Prostate gland (tissue), 2 donors: ENCODE results near the gene PDE8B. TPM values are rescaled to one million over a fixed set of nuclear protein-coding genes. Genes with fewer than 3 reads are reported as not detected.
A peak's percentile ranks its signal among the peaks of the same experiment; 100 is the strongest.

Source experiments
- DNase-seq: peaks from one replicate; pipeline ENCODE4 v3.0.0-alpha.2; 2019; ENCODE audit warnings: low spot score
- H3K27ac ChIP-seq, 2 donors: fragments of 200-600 bp; sonication (generic); 2 replicates each; pipeline ENCODE4 v1.5.1; 2017 to 2019
- H3K27me3 ChIP-seq: fragments of 200-600 bp; sonication (generic); replicated peaks from 2 replicates; pipeline ENCODE4 v1.5.1; 2019; ENCODE audit not compliant: insufficient read depth
- H3K36me3 ChIP-seq, 2 donors: fragments of 200-600 bp; sonication (generic); 1 replicate in 1 of 2; 2 replicates in 1 of 2; pipeline versions ENCODE4 v1.5.1 to v1.8.1; 2017 to 2019
- H3K4me1 ChIP-seq: fragments of 200-600 bp; sonication (generic); replicated peaks from 2 replicates; pipeline ENCODE4 v1.5.1; 2019
- H3K4me3 ChIP-seq, 2 donors: fragments of 200-600 bp; sonication (generic); 2 replicates each; pipeline ENCODE4 v1.5.1; 2017 to 2019
- H3K9me3 ChIP-seq: fragments of 200-600 bp; sonication (generic); 2 replicates; pipeline ENCODE4 v1.5.1; 2017
- POLR2A ChIP-seq: fragments of 450-650 bp; IDR thresholded peaks from one replicate; pipeline ENCODE4 v1.6.1; 2016; ENCODE audit warnings: antibody characterized with exemption, mild to moderate bottlenecking
- POLR2AphosphoS5 ChIP-seq: sonication (generic); formaldehyde crosslinking; IDR thresholded peaks from one replicate; pipeline ENCODE4 v1.6.1; 2017; ENCODE audit warnings: antibody characterized with exemption
- WGBS: methylation state at CpG from one replicate; pipeline ENCODE4 v1.1.5; 2018; 5-methylcytosine and 5-hydroxymethylcytosine counted together
- intact Hi-C: fragments of 100-400 bp; cut with DNase I; formaldehyde crosslinking; loops from one replicate; pipeline ENCODE4 v1.14.2; 2022
- total RNA-seq, 2 donors: library from RNA; depleted of rRNA; stranded (reverse); fragments of >200 nt; gene quantifications; one replicate each; pipeline ENCODE4 v1.1.0, GENCODE V29; 2016
- TF ChIP-seq, protein P1 (sequence below), 4 experiments: fragments of 200-600 bp in 2 of 4; fragments of 450-650 bp in 2 of 4; sonication (generic) in 2 of 4; IDR thresholded peaks; 1 replicate in 3 of 4; 2 replicates in 1 of 4; pipeline ENCODE4 v1.5.1; 2016 to 2019; ENCODE audit warnings: antibody characterized with exemption in 4 of 4, mild to moderate bottlenecking in 2 of 4, moderate library complexity in 2 of 4

The PDE8B gene
- total RNA-seq, 2 donors from 2014 or later, result 25.6 to 66.0 TPM

DNA sequence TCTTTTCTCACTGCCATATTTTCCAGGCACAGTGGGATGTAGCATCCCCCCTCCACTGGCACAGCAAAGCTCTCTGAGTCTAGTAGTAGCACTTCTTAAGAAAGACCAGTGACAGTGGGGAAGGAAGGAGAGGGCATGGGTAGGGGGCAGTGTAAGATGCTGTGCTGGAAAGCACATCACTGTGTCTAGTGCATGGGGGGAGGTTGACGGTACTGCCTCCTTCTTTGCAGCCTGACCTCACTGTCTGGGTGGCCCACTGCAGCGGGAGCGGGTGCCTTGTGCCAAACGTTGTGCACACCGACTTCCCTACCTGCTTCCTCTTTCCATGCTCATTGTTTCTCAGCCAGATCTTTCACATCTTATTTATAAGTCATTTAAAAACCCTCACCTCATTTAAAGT is 91.8 kb downstream of the PDE8B start:
- WGBS, result 39% methylated on average over 5 of the region's 5 CpGs
- no peak overlapping the region for H3K27ac ChIP-seq
- no peak overlapping the region for H3K4me3 ChIP-seq
- no peak for DNase-seq
- TF ChIP-seq, protein P1, sequence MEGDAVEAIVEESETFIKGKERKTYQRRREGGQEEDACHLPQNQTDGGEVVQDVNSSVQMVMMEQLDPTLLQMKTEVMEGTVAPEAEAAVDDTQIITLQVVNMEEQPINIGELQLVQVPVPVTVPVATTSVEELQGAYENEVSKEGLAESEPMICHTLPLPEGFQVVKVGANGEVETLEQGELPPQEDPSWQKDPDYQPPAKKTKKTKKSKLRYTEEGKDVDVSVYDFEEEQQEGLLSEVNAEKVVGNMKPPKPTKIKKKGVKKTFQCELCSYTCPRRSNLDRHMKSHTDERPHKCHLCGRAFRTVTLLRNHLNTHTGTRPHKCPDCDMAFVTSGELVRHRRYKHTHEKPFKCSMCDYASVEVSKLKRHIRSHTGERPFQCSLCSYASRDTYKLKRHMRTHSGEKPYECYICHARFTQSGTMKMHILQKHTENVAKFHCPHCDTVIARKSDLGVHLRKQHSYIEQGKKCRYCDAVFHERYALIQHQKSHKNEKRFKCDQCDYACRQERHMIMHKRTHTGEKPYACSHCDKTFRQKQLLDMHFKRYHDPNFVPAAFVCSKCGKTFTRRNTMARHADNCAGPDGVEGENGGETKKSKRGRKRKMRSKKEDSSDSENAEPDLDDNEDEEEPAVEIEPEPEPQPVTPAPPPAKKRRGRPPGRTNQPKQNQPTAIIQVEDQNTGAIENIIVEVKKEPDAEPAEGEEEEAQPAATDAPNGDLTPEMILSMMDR (IDR thresholded peaks at IDR 0.05), result no peak
- TF ChIP-seq POLR2A (no peak), POLR2AphosphoS5 (no peak)
- H3K27me3 ChIP-seq, result no peaks in the 10 kb centered on the region
- H3K36me3 ChIP-seq, result no peaks in the 10 kb centered on the region
- peaks cover 9% of the 10 kb centered on the region for H3K4me1 ChIP-seq
- H3K9me3 ChIP-seq, result no peaks in the 10 kb centered on the region
- intact Hi-C loops, result no loop called here

DNA sequence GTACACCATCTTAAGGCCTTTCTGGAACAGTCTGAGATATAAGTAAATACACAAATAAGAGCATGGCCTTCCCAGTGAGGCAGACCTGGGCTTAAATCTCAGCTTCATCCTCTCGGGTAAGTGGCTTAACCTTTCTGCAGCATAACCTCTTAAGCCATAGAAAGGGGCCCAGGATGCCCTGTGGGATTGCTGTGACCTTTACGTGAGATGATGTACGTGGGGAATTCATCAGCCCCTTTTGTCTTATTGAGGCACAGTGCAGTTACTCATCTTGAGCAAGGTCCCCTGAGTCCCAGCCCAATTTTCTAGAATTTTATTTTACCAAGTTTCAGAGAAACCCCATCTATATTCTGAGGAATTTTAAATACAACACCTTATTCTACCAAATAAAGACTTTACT is 92.2 kb downstream of the PDE8B start:
- TF ChIP-seq POLR2AphosphoS5 (no peak), POLR2A (no peak)
- TF ChIP-seq, protein P1 (IDR thresholded peaks at IDR 0.05), result no peak
- DNase-seq, result no peak
- Histone ChIP-seq H3K36me3 (no peaks in the 10 kb centered on the region), H3K27ac (no peak overlapping the region), H3K4me1 (peaks cover 9% of the 10 kb centered on the region), H3K4me3 (no peak overlapping the region), H3K9me3 (no peaks in the 10 kb centered on the region), H3K27me3 (no peaks in the 10 kb centered on the region)
- intact Hi-C loops, result no loop called here
- WGBS, result 82% methylated on average over 3 of the region's 3 CpGs

GRCh38 chr5:77304388-77304787 is 93.9 kb downstream of the PDE8B start:
- DNase-seq, result no peak
- H3K27ac ChIP-seq, result no peak overlapping the region
- no peaks in the 10 kb centered on the region for H3K36me3 ChIP-seq
- H3K9me3 ChIP-seq, result no peaks in the 10 kb centered on the region
- peaks cover 9% of the 10 kb centered on the region for H3K4me1 ChIP-seq
- H3K4me3 ChIP-seq, result no peak overlapping the region
- intact Hi-C loops, result no loop called here
- 70% methylated on average over 1 of the region's 1 CpG for WGBS
- TF ChIP-seq POLR2AphosphoS5 (no peak), POLR2A (no peak)
- TF ChIP-seq, protein P1 (IDR thresholded peaks at IDR 0.05), result no peak
- H3K27me3 ChIP-seq, result no peaks in the 10 kb centered on the region

- intact Hi-C loops, result no loop called here
- H3K27ac ChIP-seq, result peak overlapping the region in 1 of 2 donors; percentile 46
- 58% methylated on average over 2 of the region's 2 CpGs for WGBS
Observed at GRCh38 chr5:77305222-77305846, 94.9 kb downstream of the PDE8B start.

More at GRCh38 chr5:77305222-77305846, 94.9 kb downstream of the PDE8B start:
- DNase-seq, result no peak
- Histone ChIP-seq H3K4me1 (peaks cover 9% of the 10 kb centered on the region), H3K27me3 (no peaks in the 10 kb centered on the region), H3K4me3 (no peak overlapping the region), H3K9me3 (no peaks in the 10 kb centered on the region), H3K36me3 (no peaks in the 10 kb centered on the region)
- TF ChIP-seq POLR2AphosphoS5 (no peak), POLR2A (no peak)
- TF ChIP-seq, protein P1 (IDR thresholded peaks at IDR 0.05), result no peak
